Measurements from ENCODE around the gene FURIN. TPM values are rescaled to one million over a fixed set of nuclear protein-coding genes. Genes with fewer than 3 reads are reported as not detected.

The FURIN gene
- total and polyA plus RNA-seq, 12 donors = 29.5 to 82.5 (median 40.9) TPM

DNA sequence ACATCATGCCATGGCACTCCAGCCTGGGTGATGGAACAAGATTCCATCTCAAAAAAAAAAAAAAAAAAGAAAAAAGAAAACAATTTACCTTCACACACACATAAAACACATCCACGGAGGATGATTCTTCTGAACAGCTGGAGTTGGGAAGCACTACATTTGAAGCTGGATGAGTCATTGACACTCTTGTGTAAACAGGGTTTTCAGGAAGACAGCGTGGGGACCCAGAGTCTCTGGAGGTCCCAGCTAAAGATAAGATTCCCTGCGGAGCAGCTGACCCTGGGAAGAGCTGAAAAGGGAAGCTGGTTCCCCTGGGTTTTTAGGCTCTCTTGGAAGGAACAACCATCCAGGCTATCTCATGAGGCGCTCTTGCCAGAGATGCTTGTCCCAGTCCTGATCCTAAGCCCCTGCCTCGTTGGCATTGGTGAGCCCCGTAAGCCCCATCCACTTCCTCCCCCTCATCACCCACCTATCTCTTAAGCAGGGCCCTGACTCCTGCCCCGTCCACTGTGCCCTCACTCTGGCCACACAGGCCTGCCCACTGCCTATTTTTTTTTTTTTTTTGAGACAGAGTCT is 32.0 kb upstream of the FURIN start:
- Histone ChIP-seq H3K4me1 (peaks cover 0 to 62% (median 0%) of the 10 kb centered on the region in 9 donors), H3K27me3 (no peaks in the 10 kb centered on the region), H3K36me3 (no peaks in the 10 kb centered on the region), H3K27ac (peak overlapping the region in 1 of 10 donors; percentile 8), H3K4me3 (no peak overlapping the region), H3K9me3 (no peaks in the 10 kb centered on the region)
- ATAC-seq (peak in 7 of 8 donors; percentile 35 to 82 (median 63)), DNase-seq (peak in 1 of 2 donors; percentile 45)
- intact Hi-C loops (cut with DNase I) = no loop called here
- WGBS, 2 donors = 55 to 75% methylated on average over 7 of the region's 7 CpGs
- TF ChIP-seq, protein P1, sequence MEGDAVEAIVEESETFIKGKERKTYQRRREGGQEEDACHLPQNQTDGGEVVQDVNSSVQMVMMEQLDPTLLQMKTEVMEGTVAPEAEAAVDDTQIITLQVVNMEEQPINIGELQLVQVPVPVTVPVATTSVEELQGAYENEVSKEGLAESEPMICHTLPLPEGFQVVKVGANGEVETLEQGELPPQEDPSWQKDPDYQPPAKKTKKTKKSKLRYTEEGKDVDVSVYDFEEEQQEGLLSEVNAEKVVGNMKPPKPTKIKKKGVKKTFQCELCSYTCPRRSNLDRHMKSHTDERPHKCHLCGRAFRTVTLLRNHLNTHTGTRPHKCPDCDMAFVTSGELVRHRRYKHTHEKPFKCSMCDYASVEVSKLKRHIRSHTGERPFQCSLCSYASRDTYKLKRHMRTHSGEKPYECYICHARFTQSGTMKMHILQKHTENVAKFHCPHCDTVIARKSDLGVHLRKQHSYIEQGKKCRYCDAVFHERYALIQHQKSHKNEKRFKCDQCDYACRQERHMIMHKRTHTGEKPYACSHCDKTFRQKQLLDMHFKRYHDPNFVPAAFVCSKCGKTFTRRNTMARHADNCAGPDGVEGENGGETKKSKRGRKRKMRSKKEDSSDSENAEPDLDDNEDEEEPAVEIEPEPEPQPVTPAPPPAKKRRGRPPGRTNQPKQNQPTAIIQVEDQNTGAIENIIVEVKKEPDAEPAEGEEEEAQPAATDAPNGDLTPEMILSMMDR (IDR thresholded peaks at IDR 0.05) = no peak

DNA sequence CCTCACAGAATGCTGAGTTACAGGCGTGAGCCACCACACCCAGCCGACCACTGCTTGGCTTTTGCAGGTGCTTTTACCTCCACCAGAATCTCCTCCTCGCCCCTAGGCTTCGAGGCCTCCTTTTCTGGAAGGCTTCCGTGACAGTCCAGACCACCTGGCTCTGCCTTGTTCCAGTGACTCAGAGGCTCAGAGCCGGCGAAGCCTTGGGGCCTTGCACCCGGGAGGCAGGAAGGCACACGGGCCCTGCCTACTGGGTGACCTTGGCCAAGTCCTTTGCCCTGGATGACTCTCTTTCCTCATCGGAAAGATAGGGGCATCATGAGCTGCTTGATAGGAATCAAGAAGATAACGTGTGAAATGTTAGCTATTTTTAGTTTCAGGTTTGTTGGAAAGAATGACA is 31.3 kb upstream of the FURIN start:
- H3K4me1 ChIP-seq = peaks cover 0 to 63% (median 0%) of the 10 kb centered on the region in 9 donors
- no peak overlapping the region for H3K27ac ChIP-seq
- no peak overlapping the region for H3K4me3 ChIP-seq
- ATAC-seq = no peak
- DNase-seq = no peak
- no peaks in the 10 kb centered on the region for H3K36me3 ChIP-seq
- H3K9me3 ChIP-seq = no peaks in the 10 kb centered on the region
- TF ChIP-seq, protein P1 (IDR thresholded peaks at IDR 0.05) = no peak
- H3K27me3 ChIP-seq = no peaks in the 10 kb centered on the region
- intact Hi-C loops (cut with DNase I) = no loop called here
- WGBS, 2 donors = 79 to 84% methylated on average over 11 of the region's 11 CpGs

DNA sequence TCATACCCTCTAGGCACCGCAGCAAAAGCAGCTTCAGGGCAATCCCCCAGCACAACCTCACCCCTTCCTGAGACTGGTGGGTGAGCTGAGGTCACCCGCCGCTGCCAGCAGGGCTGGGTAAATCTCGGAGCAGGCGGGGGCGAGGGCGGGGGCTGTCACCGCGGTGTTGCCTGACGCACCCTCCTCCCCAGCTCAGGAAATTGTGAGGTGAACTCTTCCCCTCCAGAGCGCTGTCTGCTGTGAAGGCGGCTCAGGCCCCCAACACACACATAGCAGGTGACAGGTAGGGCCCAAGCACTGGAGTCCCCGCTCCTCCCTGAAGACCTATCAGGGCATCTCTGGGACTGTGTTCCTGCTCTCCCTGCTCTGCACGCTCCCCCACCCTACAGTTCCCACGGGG is 30.2 kb upstream of the FURIN start:
- Histone ChIP-seq H3K4me3 (no peak overlapping the region), H3K36me3 (no peaks in the 10 kb centered on the region), H3K9me3 (no peaks in the 10 kb centered on the region), H3K4me1 (peaks cover 0 to 60% (median 0%) of the 10 kb centered on the region in 9 donors), H3K27ac (no peak overlapping the region), H3K27me3 (no peaks in the 10 kb centered on the region)
- DNase-seq = no peak
- no peak for ATAC-seq
- intact Hi-C loops (cut with DNase I) = no loop called here
- WGBS, 2 donors = 80 to 84% methylated on average over 15 of the region's 15 CpGs
- TF ChIP-seq, protein P1 (IDR thresholded peaks at IDR 0.05) = no peak

DNA sequence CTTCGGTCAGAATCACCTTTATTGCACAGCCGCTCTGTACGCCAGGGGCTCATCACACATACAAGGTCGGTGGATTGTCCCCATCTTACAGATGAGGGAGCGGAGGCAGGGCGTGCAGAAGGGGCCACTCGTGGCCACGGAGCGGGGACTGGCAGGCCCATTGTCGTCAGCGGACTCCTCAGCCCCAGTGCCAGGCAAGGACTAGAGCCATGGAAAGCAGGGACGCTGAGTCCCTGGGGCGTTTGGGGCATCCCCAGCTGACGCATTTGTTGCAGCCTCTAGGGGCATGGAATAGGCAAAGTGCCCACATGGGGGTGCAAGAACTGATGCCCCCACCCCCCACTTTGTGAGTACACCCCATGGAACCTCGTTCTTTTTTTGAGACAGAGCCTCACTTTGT is 29.8 kb upstream of the FURIN start:
- no peaks in the 10 kb centered on the region for H3K27me3 ChIP-seq
- H3K4me3 ChIP-seq = no peak overlapping the region
- H3K4me1 ChIP-seq = peaks cover 0 to 60% (median 0%) of the 10 kb centered on the region in 9 donors
- H3K27ac ChIP-seq = no peak overlapping the region
- TF ChIP-seq, protein P1 (IDR thresholded peaks at IDR 0.05) = no peak
- no peaks in the 10 kb centered on the region for H3K36me3 ChIP-seq
- 93% methylated on average over 15 of the region's 15 CpGs for WGBS, 2 donors
- H3K9me3 ChIP-seq = no peaks in the 10 kb centered on the region
- intact Hi-C loops (cut with DNase I) = no loop called here
- DNase-seq = no peak
- no peak for ATAC-seq

All from heart right ventricle (tissue), 16 donors.